Right lung (tissue), 5 donors: ENCODE measurements around the gene ESPN. TPM values are rescaled to one million over a fixed set of nuclear protein-coding genes. Genes with fewer than 3 reads are reported as not detected.
"Not testable (repeated sequence)": the region's sequence is repeated elsewhere in the genome, so short reads cannot be mapped to it uniquely, and the experiment has no call there.

Experiments used
- DNase-seq, 2 donors: peaks; one replicate each; pipeline ENCODE4 v3.0.0-alpha.2; 2013
- polyA plus RNA-seq, 5 donors: library from polyadenylated mRNA; unstranded; fragments of 120-200 nt; gene quantifications; one replicate each; pipeline versions ENCODE4 v1.2.1 to v1.2.3, GENCODE V29; 2013; ENCODE audit warnings: inconsistent platforms in 1 of 5, low replicate concordance in 1 of 5; ENCODE audit not compliant: insufficient read length in 5 of 5, insufficient read depth in 1 of 5

ESPN gene
- polyA plus RNA-seq, 5 donors, result 1.2 to 3.8 (median 2.4) TPM

GRCh38 chr1:6427441-6428390 lies 3.1 kb downstream of the ESPN start:
- DNase-seq, result no peak

GRCh38 chr1:6428453-6428852 lies 3.9 kb downstream of the ESPN start:
- DNase-seq, result not testable (repeated sequence)

- not testable (repeated sequence) for DNase-seq
These were observed 5.3 kb downstream of the ESPN start for GRCh38 chr1:6429660-6430411.

- DNase-seq, result not testable (repeated sequence)
These were observed 7.3 kb downstream of the ESPN start for GRCh38 chr1:6431645-6432579.

DNA sequence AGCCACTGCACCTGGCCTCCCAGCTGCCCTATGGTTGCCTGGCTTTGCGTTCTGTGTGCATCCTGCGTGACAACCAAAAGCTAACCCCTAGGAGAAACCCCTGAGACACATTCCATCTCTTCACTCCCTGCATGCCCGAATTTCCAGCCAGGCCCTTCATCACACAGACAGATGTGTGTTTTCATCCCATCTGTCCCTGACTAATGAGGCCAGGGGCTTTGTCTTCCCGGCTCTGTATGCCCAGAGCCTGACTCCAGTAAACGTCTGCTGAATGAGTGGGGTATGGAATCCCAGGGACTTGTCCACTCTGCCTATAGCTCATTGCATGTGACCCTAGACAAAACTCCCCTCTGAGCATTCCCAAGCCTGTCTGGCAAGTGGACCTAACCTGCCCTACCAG lies 9.6 kb downstream of the ESPN start:
- DNase-seq, result no peak

GRCh38 chr1:6435129-6435528 lies 10.6 kb downstream of the ESPN start:
- DNase-seq, result no peak

- DNase-seq, result no peak
These were observed 11.0 kb downstream of the ESPN start for GRCh38 chr1:6435547-6435946.

DNA sequence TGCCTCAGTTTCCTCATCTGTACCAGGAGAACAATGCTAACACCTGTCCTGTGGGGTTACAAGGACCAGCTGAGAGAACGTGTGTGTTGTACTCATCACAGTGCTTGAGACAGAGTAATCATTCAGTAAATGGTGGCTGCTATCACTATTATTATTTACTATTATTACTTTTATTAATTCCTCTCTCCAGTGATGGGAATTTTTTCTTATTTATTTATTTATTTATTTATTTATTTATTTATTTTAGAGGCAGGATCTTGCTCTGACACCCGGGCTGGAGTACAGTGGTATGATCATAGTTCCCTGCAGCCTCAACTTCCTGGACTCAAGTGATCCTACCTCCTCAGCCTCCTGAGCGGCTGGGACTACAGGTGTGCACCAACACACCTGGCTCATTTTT lies 11.7 kb downstream of the ESPN start:
- not testable (repeated sequence) for DNase-seq

GRCh38 chr1:6437012-6437700 lies 12.6 kb downstream of the ESPN start:
- DNase-seq, result not testable (repeated sequence)

- DNase-seq, result no peak
These were observed 13.5 kb downstream of the ESPN start for GRCh38 chr1:6438047-6438525.

DNA sequence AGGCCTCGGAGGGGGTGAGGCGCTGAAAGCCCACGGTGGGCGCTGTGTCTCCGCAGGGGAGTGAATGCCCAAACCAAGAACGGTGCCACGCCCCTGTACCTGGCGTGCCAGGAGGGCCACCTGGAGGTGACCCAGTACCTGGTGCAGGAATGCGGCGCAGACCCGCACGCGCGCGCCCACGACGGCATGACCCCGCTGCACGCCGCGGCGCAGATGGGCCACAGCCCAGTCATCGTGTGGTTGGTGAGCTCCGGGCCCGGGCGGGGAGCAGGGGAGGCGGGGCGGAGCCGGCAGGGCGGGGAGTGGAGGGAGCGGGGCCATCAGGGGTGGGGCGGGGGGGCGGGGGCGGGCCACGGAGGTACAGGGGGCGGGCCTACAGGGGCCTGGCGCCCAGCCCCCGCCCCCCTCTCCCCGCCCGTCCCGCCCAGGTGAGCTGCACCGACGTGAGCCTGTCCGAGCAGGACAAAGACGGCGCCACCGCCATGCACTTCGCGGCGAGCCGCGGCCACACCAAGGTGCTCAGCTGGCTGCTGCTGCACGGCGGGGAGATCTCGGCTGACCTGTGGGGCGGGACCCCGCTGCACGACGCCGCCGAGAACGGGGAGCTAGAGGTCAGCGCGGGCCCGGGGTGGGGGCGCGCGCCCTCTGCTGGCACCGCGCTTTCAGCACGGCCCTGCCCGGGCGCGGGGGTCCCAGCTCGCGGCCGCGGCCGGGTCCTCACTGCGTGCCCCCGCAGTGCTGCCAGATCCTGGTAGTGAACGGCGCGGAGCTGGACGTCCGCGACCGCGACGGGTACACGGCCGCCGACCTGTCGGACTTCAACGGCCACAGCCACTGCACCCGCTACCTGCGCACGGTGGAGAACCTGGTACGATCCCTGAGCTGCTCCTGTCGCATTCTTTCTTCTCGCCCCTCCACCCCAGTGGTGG lies 15.9 kb downstream of the ESPN start:
- no peak for DNase-seq

DNA sequence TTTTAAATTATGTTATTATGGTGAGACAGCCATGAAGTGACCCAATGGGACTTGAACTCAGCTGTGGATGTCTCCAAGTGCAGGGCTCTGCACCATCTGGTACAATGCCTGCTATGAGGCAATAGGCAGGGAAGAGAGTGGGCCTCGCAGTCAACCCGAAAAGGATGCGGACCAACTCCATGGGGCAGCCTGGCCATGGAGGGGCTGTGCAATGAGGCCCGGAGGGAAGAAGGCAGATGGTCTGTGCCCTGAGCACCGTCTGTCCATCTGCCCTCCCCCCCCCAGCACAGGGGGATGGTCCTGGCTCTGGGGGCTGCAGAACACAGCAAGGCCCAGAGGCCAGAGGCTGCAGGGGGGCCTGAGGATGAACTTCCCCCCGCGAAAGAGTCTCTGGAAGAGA lies 17.0 kb downstream of the ESPN start:
- DNase-seq, result no peak

DNA sequence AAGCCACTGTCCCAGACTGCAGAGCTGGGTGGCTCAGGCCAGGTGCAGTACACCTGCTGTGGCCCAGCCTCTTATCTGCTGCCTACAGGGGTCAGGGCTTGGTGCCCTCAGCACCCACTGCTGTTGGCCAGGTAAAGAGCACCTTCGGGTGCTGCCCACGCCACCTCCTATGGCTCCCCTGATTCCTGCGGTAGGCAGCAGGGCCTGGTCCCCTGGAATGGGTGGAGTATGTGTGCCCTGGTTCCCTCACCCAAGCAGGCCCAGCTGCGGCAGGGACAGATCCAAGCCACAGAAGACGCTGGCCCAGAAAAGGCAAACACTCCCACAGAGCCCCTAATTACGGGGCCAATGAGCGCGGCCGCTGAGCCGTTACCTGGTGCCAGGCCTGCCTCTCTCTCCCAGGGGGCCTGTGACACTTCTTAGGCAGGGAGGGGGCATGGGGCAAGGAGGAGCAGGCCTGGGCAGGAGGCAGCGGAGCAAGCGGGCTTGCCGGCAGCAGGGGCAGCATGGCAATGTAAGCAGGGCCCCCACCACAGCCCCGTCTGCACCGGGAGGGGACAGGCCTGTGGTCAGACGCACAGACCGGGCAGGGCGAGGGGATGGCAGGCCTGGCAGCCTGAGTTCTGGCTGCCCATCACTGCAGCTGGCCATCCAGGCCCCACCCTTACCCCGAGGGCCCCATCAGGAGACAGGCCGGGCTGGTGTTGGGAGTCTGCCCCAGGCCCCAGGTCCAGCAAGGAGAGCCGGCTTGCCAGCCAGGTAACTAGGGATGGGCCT lies 19.0 kb downstream of the ESPN start:
- no peak for DNase-seq

- no peak for DNase-seq
These were observed 19.8 kb downstream of the ESPN start for GRCh38 chr1:6444377-6444776.

GRCh38 chr1:6445062-6445763 lies 20.6 kb downstream of the ESPN start:
- DNase-seq, result no peak

GRCh38 chr1:6445929-6446328 lies 21.4 kb downstream of the ESPN start:
- DNase-seq, result not testable (repeated sequence)

GRCh38 chr1:6446665-6447015 lies 22.1 kb downstream of the ESPN start:
- no peak for DNase-seq
